Stimulated activated CD8-positive, alpha-beta memory T cell treated with anti-CD3 and anti-CD28 coated beads, Interleukin-4, amount 100 ng/mL, for 4 hours (primary cell): Measurements from ENCODE around the gene CYCS.
"Not testable (repeated sequence)": the region's sequence is repeated elsewhere in the genome, so short reads cannot be mapped to it uniquely, and the experiment has no call there.

ENCODE experiments used
- DNase-seq, 2 donors: peaks; one replicate each; pipeline ENCODE4 v3.0.0-alpha.2; 2020; ENCODE audit warnings: low read depth in 2 of 2, low spot score in 1 of 2

CYCS gene

DNA sequence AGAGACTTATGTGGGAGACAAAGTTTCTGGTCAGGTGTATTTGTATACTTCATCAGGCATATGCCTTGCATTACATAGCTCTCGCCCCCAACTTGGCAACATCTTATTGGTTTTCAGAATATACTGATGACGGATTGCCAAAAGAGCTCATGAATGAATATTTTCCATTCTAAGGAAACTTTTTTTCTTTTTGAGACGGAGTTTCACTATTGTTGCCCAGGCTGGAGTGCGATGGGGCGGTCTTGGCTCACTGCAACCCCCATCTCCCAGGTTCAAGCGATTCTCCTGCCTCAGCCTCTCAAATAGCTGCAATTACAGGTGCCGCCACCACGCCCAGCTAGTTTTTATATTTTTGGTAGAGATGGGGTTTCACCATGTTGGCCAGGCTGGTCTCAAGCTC lies 6.0 kb downstream of the CYCS start:
- no peak for DNase-seq

GRCh38 chr7:25118048-25118753 lies 6.9 kb downstream of the CYCS start:
- no peak for DNase-seq

DNA sequence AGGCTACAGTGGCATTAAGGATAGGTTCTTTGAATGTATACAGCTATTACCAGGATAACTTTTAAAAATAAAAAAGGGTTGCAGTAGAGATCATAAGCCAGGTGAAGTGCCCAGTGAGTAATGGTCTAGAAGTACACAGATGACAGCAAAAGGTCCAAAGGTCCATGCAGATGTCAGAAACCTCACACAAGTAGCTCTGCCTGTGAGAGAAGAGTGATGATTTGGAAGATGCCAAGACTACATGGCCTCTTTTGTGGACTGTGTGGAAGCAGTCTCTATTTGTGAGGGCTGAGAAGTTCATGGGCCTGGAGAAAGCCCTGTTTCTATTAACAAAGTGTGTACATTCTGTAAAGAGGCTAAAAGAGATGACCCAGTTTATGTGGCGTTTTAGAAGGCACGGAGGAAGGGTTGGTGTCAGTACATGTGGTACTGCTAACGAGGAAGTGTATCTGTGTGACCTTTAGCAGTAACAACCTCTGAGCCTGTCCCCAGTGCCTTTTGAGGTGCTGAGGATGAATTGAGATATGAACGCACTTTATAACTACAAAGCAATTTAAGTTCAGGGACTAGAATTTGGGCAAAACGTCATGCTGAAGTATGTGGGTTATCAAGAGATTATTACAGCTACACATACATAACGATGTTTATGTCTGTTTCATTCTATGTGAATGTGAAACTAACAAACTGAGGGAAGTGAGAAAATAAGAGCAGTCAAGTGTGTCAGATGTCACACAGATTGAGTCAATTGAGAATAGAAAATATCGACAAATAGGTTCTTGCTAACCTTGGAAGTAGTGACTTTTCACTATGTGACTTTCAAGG lies 7.6 kb downstream of the CYCS start:
- DNase-seq = no peak

DNA sequence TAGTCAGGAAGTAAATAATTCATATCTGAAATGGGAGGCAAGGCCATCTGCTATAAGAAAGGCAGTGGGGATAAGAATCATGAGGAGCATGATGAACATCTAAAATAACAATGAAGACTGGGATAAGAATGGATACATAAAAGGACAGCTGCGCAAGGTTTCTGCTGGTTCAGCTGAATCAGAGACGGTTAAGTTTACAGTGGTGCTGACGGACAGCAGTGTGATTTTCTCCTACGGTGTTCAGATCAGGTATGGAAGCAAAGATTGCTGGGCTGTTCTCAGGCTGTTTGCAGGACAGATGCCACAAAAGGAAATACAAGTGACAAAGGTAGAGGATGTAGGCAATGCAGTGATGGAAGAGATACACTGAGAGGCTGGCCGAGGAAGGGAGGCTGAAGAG lies 8.4 kb downstream of the CYCS start:
- DNase-seq = no peak

- DNase-seq = not testable (repeated sequence)
These were observed 14.5 kb downstream of the CYCS start for GRCh38 chr7:25110514-25110913.

DNA sequence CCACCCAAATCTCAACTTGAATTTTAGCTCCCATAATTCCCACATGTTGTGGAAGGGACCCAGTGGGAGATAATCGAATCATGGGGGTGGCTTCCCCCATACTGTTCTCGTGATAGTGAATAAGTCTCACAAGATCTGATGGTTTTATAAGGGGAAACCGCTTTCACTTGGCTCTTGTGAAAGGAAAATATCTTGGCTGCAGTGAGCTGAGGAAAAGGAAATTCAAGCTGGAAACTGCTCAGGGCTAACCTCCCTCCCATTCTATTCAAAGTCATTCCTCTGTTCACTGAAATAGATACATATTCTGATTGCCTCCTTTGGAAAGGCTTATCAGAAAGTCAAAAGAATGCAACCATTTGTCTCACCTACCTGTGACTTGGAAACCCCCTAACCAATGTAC lies 15.8 kb downstream of the CYCS start:
- no peak for DNase-seq

GRCh38 chr7:25105911-25106310 lies 19.1 kb downstream of the CYCS start:
- no peak for DNase-seq

- no peak for DNase-seq
These were observed 21.3 kb downstream of the CYCS start for GRCh38 chr7:25103773-25104172.

DNA sequence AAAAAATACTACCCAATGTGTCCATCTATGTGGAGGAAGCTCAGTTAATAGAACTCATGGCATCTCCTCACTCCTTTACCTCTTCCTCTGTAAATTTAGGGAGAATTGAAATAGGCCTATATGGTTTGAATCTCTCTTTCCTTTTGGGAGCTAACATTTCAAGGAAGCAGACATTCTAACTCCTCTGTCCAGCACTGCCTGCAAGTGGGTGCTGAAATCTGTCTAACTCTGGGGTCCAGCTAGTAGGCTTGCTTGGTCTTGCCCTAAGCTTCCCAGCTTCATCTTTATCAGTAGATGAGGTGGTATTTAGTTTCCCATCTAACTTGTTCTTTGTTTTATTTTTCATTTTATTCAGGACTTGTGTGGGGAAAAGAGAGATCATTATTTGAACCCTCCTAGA lies 23.2 kb downstream of the CYCS start:
- no peak for DNase-seq

DNA sequence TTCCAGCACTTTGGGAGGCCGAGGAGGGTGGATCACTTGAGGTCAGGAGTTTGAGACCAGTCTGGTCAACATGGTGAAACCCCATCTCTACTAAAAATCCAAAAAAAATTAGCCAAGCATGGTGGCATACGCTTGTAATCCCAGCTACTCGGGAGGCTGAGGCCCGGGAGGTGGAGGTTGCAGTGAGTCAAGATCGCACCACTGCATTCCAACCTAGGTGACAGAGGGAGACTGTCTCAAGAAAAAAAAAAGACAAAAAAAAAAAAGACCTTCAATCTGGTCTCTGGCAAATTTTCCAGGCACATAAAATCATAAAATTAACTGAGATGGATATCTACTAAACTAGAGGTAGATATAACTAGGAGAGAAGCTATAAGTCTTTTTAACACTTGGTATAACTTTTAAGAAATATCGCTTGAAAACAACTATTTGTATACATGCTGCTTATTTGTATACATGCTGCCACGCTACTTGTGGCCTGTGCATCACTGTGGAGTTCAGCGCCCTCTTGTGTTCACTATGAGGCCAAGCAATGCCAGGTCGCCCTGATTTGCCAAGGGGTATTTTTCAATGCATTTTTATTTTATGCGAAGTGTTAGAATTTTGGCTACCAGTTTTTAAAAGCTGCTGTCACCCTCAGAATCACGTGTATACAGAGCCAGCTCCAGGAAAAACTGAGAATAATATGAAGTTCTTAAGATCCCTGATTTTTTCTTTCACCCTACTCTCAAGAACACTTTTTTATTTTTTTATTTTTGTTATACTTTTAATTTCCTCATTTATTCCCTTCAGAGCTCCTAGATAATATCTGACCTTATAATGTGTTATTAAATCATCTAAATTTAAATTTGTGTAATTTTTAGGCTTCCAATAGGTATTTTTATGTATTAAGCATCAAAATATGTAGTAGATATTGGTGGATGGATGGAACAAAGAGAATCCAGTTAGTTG lies 26.7 kb downstream of the CYCS start:
- DNase-seq = peak; percentile 16 to 23

DNA sequence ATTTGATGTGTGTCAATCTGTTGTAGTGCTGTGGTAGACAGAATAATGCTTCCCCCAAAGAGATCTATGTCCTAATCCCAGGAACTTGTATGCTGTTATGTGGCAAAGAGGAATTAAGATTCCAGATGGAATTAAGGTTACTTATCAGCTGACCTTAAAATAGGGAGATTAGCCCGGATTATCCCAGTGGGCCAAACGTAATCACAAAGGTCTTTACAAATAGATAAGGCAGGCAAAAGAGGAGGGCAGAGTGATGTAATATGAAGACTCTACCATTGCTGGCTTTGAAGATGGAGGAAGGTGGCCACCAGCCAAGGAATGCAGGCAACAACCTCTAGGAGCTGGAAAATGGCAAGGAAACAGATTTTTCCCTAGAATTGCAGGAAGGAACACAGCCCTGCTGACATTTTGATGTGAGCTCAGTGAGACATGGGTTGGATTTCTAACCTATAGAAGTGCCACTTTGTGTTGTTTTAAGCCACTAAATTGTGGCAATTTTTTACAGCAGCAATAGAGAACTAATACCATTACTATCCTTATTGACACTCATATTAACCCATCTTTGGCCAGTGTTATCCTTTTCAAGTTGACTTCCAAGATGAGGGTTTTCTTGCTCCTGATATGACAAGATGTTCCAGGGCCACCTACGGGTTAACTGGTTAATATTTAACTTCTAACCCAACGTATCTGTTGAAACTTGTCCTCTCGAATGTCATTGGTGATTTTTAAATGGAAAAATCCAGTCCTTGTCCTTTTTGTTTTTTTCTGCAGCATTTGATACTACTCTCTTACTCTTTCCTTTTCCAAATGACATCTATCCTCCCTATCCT lies 29.3 kb downstream of the CYCS start:
- DNase-seq = no peak

DNA sequence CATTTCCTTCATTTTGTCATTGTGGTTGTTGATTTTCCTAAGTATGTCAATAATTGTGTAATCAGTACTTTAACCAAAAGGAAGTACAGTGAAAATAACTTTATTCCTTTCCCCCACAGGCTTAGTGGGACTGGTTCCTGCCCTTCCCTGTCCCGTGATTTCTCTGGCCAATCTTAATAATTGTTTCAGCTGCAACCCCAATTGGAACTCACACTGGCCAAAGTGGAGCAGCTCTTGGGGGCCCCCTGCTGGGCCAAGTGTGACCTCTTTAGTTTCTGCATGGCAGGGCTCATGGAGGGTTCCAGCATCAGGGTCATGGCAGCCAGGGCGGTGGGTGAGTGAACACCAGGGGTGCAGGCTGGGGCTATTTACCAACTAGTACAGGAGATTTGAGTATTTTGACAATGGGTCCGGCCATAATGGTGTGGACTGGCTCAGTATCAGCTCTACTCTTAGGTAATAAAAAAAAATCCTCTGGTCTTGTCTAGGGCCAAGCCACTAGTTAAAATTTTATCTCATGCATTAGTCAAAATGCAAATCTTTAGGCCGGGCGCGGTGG lies 31.7 kb downstream of the CYCS start:
- peak; percentile 42 to 57 for DNase-seq

- no peak for DNase-seq
These were observed 33.3 kb downstream of the CYCS start for GRCh38 chr7:25091779-25092178.

GRCh38 chr7:25091176-25091575 lies 33.9 kb downstream of the CYCS start:
- no peak for DNase-seq

DNA sequence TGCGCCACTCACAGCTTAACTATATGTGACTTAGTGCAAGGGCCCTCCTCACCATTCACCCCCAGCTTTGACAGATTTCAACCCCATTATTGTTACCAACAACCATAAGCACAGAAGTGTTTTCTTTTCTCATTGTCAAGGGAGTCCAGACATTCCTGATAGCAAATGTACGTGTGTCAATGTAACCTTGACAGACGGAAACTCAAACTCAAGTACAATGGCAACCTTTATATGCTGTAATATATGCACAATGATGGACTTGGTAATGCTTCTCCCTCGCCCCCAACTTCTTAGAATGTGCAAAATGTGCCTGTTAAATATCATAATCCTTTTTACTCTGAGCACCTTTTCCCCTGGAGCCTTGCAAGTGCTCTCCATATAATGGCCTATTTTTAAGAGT lies 34.7 kb downstream of the CYCS start:
- DNase-seq = no peak

GRCh38 chr7:25087855-25088254 lies 37.2 kb downstream of the CYCS start:
- DNase-seq = no peak

DNA sequence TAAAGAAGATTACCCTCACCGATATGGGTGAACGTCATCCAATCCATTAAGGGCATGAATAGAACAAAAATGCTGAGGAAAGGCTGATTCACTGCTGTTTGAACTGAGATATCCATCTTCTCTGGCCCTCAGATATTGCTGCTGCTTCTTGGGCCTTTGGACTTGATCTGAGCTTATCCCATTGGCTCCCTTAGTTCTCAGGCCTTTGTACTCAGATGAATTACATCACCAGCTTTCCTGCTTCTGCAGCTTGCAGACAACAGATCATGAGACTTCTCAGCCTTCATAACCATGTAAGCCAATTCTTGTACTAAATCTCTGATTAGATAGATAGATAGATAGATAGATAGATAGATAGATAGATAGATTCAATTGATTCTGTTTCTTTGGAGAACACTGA lies 40.2 kb downstream of the CYCS start:
- DNase-seq = no peak

- no peak for DNase-seq
These were observed 41.9 kb downstream of the CYCS start for GRCh38 chr7:25083201-25083600.

GRCh38 chr7:25082041-25082440 lies 43.0 kb downstream of the CYCS start:
- DNase-seq = not testable (repeated sequence)

- DNase-seq = no peak
These were observed 48.0 kb downstream of the CYCS start for GRCh38 chr7:25077096-25077495.
